SKM-1 (cell line): ENCODE measurements around the gene ROR1.

Source experiments
- DNase-seq: peaks from one replicate; lab custom pipeline; 2025; ENCODE audit not compliant: unreplicated experiment; lab: John Stamatoyannopoulos, UW

ROR1 gene

DNA sequence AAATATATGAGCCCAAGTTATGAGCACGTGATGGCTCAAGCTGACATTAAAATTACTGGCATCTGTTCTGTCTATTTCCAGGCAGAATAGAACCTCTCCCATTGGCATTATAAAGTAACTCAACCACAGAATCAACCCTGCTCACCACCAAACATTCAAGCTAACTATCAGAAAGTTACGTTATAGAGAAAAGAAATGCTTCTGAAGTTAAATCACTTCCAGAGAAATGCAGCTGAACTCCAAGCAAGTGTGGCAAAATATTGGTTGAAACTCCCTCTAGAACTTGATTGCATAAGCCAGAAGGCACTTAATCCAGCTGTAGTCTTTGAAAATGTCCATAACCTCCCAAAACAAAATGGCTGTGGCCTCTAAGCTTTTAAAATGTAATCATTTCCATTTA is 393.4 kb downstream of the ROR1 start:
- no peak for DNase-seq

DNA sequence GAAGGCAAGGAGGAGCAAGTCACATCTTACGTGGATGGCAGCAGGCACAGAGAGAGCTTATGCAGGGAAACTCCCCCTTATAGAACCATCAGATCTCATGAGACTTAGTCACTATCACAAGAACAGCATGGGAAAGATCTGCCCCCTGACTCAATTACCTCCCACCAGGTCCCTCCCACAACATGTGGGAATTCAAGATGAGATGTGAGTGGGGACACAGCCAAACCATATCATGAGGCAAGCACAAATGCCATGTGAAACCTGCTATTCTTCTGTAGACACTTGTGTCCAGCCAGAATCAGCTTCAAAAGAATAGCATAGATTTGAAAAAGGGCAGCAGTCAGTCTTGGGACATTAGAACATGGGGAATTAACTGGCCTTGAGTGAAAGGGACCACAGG is 397.4 kb downstream of the ROR1 start:
- no peak for DNase-seq

DNA sequence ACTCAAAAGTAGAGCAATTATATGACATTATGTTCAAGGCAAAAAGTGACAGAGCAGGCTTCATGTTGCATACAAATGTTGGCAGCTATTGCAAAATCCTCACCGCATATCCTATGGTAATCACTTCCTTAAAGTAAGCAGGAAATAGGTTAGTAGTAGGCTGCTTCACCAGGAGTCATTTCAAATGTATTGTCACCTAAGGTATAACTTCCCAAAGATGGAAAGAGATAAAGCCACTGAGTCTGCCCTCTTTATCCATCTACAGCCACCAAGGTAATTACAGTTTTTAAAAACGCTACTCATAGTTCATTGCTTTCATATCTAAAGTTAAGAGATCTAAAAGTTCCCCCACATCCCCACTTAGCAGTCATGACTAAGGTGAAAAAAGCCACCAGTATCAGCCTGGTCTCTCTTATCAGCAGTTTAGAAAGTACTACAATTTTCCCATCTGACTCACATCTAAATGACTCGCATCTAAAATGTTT is 398.0 kb downstream of the ROR1 start:
- DNase-seq, result peak; percentile 86

DNA sequence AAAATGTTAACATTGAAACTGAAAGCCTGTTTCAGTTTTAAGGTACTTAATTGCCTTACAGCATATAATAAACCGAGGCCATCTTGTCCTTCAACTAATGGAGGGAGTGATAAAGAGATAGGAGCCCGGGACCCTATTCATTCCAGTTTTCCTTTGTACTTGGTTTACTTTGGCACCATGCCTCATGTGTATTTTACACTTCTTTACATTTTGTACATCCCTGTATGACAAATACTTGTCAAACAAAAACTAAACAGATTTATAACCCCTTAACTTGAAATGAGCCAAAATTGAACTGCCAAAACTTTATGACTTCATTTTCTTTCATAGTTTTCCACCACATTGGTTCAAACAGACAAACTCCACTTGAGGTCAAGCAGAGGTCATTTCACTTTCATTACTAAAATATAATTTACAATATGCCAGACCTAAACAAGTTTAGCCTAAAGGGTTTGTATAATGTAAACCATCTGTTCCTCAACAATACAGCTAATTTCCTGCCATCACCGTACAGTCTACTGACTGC is 398.7 kb downstream of the ROR1 start:
- DNase-seq, result no peak

DNA sequence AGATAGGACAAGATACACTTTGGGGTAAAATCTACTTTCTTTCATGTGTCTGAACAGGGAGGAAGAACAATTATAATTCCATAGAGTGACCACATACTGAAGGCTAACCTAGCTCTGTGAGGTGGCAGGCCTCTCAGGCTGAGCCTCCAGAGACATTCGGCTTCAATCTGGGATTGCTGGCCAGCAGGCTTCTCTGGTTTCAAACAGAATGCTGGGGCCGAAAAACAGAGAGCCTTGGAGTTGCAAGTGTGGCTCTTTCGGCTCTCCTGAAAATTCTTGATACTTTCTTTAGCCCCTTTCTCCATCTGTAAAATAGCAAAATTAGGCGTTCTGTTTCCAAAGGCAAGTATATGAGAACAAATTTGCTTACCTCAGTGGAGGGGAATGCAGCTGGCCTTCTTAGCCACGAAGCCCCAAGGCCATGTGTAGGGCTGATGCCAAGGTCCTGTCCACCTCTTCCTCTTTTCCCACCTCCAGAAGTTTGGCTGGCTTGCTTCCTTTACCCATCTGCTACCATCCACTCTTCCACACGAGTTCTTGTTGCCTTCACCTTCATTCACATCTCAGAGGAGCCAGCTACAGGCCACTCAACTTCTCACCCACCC is 399.6 kb downstream of the ROR1 start:
- DNase-seq, result no peak

DNA sequence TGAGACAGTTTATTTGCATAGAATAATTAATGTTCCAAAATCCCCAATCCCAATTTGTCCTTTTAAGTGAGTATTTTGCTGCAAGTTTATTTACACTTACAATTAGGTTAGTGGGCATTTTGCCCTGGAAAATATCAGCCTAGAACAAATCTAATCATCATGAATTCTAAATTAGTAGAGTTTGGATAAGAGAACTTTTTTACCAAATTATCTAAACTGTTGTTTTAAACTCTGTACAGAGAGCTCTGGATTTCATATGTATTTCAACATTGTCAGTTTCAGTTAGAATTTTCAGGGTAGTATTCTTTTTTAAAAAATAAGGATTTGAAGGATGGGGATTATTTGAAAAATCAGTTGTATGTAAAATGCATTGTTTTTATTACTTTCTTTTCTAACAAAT is 401.8 kb downstream of the ROR1 start:
- DNase-seq, result no peak

DNA sequence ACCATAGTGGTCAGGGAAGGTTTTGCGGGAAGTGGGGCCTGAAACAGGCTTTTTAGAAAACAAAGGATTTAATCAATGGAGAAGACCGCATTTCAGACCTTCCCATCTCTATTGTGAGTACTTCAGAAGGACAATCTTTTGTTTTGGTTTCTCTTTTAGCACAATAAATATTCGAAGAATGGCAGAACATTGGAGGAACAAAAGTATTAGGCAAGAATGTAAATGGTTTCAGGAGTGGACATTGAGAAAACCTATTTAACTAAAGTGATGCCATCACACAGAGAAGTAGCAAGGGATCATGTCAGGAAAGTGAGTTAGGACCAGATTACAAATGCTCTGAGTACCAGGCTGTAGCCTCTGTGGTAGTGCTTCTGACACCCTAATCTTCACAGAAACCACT is 402.8 kb downstream of the ROR1 start:
- no peak for DNase-seq

DNA sequence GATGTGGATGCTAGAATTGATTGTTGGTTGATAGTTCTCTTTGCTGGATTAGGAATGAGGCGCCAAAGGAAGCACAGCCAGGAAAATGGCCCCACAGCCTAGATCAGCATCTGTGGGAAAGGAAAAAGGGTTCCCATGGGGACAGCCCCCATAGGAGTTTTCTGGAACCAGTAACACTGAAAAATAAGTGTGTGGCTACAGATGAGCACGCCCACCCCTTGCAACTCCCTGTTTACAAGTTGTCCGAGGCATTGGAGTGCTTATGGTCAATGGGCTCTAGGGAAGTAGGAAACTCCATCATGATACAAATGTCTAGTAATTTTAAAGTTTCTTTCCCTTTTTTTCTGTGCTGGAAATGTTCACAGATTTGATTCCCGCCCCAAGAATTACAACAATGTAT is 405.8 kb downstream of the ROR1 start:
- DNase-seq, result no peak

DNA sequence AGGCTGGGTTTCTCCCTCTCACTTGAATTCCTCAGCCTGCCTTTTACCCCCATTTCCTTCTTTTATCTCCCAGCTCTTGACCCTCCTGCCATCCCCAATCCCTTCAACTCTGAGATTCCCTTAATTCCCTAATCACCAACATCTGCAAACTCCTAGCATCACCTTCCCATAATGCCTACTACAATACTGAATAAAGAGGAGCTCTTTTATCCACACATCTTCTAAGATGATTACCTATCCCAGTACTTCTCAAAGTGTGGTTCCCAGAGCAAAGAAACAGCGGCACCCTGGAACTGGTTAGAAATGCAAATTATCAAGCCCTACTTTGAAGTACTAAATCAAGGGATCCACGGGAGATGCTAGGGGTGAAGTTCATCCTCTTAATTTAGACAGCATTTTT is 408.4 kb downstream of the ROR1 start:
- no peak for DNase-seq

DNA sequence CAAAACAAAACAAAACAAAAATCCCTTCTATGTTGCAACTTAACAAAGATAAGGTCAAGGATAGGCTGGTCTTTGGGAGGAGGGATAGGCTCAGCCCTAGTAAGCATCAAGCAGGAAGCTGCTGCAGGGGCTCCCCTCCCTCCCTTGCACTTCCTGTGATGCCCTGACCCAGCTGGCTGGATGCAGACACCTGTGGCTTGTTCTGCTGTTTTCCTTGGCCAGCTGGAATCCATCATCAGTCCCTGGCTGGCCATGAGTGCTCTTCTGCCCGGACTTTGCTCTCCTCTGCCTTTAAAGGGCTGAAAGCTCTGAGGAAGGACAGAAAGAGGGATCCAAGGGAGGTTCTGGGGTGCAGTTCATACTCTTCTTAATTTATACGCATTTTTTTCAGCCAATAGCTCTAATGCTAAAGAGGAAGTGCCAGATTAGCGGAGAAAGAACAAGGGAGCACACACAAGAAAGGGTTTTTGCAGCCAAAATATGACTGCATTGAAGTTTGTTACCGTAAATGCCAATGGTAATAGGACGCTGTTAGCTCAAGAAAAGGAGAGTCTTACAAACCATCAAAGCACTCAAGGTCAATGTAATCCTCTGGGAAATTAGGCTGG is 409.7 kb downstream of the ROR1 start:
- no peak for DNase-seq

DNA sequence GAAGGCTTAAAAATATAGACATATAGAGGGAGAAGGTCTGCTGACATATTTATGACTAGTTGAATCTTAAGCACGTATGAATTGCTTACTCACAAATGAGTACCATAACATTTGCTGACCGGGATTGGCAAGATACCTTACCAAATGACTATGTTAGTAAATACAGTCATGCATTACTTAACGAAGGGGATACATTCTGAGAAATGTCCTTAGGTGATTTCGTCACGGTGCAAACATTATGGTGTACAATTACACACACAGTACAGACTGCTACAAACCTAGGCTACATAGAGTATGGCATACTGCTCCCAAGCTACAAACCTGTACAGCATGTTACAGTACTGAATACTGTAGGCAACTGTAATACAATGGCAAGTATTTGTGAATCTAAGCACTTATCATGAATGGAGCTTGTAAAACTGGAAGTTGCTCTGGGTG is 410.2 kb downstream of the ROR1 start:
- DNase-seq, result no peak

DNA sequence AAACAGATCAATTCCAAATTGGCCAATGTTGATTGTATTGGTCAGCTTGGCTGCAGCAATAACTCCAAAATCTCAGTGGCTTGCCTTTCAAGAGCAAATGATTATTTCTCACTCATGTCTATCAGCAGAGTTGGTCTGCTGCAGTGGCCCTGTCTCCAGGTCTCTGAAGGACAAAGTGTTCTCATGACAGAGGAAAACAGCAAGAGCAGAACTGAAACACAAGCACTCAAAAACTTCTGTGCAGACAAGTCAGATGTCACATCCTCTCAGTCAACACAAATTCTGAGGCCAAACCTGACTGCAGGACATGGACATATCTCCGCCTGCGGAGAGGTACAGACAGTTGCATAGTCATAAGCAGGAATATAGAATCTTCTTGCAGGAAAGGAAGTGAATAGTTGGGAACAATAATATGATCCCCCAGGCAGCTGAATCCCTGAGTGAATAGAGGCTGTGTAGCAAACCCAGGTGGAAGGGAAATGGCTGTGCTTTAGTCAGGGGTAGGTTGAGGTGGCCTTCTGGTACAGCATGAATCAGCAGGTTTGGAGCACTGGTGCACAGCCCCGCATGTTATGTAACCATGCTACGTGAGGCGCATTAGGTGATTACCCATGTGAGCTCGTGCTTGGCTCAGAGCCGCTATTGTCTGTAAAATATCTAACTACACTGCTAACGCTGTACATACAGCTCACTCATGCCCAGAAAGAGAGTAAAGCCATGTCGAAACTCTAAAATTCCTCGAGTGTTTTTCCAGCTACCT is 412.5 kb downstream of the ROR1 start:
- no peak for DNase-seq

DNA sequence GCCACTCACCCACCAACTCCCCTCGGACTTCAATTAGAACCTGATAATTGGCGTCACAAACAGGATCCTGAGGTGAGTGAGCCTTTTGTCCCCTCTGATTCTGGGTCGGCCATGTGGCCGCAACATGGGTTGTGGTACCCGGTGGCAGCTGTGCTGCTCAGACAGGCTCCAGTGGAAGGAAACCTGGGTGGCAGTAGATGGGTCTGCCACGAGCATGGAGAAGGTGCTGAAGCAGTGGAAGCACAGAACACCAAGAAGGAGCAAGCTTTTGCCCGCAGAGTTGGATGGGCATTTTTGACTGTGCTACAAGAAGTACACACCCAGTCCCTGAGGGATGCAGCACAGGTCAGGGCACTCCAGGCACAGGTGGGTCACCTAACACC is 413.1 kb downstream of the ROR1 start:
- no peak for DNase-seq

DNA sequence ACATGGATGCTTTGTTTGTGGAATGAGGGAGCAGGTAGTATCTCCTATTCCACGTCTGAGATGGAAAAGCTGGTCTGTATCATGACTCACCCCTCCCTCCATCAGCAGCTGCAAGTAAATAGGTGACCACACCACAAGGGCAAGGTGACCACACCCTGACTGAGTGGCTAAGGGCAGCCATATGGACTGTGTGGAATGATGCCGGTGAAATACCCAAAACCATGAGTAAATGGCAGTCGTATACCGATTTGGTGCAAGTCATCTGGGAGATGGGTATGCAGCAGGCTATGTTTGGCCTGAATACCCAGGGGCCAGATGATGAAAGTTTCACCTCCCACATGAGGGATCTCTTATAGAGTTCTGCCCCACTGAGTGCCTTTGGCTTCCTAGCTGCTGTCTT is 413.8 kb downstream of the ROR1 start:
- DNase-seq, result no peak

DNA sequence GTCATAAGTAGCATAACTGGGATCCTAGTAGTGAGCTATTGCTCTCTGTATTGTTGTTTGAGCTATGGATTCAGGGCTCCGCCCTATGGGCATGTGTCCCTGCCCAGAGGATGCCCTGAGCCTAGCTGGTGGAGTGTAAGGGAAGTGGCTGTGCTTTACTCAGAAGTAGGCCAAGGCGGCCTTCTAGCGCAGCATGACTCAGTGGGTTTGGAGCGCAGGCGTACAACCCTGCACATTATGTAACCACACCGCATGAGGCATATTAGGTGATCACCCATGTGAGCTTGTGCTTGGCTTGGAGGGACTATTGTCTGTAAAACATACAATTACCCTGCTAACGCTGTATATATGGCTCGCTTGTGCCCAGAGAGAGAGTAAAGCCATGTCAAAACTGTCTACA is 418.5 kb downstream of the ROR1 start:
- DNase-seq, result no peak

DNA sequence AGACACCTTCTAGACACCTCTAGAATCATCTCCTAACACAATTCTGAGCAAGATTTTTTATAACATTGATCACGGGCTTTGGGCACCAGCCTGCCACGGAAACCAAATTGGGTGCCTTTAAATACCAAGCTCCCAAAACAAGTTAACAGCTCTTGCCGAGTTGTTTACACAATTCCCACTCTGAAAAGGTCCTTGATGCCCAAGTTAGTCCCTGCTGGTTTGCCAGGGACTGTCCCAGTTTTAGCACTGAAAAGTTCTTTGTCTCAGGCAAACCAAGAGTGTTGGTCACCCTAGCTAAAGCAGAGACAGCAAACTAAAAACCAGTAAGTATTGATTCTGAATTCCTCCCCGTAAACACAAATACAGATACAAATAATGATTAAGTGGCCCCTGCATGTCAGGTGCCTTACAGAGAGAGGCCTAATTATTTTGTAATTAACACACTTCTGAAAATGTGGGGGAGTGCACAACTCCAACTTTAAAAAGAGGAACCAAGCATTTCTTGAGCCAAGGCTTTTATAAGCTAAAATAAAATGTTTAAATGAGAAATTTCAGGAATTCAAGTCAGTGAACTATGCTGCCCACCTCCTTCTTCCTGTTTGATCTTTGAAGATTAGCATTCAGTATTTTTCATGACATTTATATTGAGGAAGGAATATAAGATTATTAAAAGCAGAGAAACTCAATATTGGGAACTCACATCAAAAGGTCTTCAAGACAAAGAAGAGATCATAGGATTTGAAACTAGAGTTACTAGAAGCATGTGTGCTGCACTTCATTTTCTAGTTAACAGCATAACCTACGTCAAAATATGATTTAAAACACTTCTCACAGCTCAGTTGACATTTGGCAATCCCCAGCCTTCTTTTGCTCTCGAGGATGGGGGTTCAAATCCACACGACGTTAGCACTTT is 420.6 kb downstream of the ROR1 start:
- no peak for DNase-seq

DNA sequence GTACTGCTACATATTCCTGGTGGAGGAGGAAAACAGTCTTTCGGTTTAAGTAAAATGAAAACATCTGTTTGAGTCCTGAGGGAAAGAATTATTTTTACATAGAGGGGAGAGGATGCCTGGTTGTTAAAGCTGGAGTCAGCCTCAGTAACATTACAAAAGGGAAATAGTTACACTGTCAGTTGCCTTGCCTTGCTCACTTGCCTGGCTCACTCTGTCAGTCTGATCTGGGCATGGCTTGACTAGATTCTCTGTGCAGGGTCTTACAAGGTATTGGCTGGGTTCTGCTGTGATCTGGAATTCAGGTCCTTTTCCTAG is 421.2 kb downstream of the ROR1 start:
- DNase-seq, result no peak

DNA sequence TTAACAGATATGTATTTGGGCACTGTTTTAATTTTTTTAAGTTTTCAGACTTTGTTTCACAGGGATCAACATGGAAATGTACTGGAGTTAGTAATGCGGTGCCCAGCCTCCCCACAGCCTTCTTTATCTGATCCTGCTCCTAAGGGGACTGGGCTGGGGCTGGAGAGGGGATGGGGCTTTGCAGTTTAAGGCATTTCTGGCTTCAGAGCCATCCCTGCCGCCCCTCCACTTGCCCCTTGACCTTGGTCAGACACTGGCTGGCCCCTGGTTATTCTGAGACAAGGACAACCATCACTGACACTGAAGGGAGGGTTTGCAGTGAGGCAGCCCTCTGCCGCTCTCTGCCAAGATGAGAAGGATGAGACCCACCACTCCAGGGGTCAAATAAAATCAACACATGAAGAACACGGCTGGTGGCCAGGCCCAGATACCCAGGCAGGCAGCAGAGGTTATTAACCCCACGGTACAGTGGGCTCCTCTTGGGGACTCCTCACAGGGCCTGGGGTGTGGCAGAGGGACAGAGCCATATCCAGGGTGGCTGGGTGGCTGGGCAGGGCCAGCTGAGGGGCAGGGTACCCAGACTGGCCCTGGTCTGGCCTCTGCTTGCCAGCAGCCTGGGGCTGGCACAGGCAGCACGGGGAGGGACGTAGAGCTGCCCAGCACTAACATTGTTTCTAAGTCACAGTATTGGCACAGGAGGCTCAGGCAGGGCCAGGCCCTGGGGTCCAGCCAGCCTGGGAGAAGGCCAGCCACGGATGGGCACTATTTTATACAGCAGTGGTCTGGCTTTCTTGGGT is 422.5 kb downstream of the ROR1 start:
- DNase-seq, result no peak

DNA sequence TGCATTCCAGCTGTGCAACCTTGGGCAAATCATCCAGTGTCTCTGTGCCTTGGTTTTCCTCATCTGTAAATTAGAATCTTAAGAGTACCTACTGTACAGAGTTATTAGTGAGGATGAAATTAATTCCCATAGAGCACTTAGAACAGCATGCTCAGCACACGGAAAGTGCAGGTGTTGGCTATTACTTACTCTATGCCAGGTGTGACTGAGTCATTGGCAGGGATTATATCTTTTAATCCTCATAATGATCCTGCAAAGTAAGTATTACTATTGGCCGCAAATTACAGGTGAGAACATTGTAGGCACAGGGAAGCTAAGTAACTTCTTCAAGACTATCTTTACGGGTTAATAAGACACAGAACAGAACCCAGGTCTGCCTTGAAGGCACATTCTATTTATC is 423.3 kb downstream of the ROR1 start:
- DNase-seq, result no peak

DNA sequence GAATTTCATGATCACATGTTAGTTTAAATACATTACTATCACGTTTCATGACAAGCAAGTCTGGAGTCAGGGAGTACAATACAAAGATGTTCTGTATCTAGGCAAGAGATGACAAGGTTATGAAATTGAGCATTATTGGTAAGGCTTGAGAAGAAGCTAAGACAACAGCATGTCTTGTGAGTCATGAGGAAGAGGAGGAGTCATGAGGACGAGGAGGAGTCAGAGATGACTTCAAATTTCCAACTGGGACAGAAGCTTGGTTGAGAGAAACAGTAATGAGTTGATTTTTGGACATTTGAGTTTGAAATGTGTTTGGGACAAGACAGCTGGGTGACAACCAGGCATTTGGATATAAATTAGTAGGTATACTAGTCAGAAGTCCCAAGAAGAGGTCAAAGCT is 425.3 kb downstream of the ROR1 start:
- no peak for DNase-seq

DNA sequence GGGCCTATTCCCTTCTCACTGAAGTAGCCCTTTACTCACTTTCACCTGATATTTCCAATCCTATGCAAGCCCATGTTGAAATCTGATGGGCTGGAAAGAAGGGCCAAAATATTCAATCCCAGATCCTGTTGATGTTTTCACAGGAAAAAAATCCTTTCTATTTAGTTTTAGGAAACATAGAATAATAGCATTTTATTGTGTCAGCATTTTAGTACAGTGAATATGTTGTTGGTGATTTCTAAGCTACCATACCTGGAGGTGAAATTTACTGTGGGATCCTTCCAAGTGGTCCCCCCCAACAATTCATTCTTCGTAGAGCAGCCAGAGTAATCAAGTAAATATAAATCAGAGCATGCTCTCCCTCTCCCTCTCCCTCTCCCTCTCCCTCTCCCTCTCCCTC is 426.2 kb downstream of the ROR1 start:
- no peak for DNase-seq
